PFSK-1 (cell line): Measurements from ENCODE around the gene GPR15LG.

Source experiments
- FOXP2 ChIP-seq: optimal IDR thresholded peaks from 2 replicates; pipeline ENCODE3; 2011; ENCODE audit warnings: borderline replicate concordance, control low read depth, inconsistent platforms; ENCODE audit not compliant: insufficient read depth; ENCODE audit errors: extremely low read length, extremely low read depth
- POLR2AphosphoS5 ChIP-seq: IDR thresholded peaks from 2 replicates; pipeline ENCODE4 v1.6.1; 2012; ENCODE audit warnings: low read depth, mild to moderate bottlenecking, control low read depth, low read length, moderate library complexity
- SIN3A ChIP-seq: IDR thresholded peaks from 2 replicates; pipeline ENCODE4 v1.6.1; 2012; ENCODE audit warnings: mild to moderate bottlenecking, low read length, moderate library complexity, borderline replicate concordance; ENCODE audit not compliant: insufficient read depth
- TAF1 ChIP-seq: IDR thresholded peaks from 2 replicates; pipeline ENCODE4 v1.6.1; 2012; ENCODE audit warnings: low read length, control low read depth, borderline replicate concordance; ENCODE audit not compliant: insufficient read depth
- TF ChIP-seq, protein P1 (sequence below), 2 experiments: IDR thresholded peaks; 2 replicates each; pipeline versions ENCODE4 v1.6.1 to v1.8.0; 2011 to 2012; ENCODE audit warnings: low read depth in 2 of 2, low read length in 2 of 2, control low read depth in 1 of 2, inconsistent platforms in 1 of 2, mild to moderate bottlenecking in 1 of 2, moderate library complexity in 1 of 2; ENCODE audit not compliant: insufficient read depth in 1 of 2

DNA sequence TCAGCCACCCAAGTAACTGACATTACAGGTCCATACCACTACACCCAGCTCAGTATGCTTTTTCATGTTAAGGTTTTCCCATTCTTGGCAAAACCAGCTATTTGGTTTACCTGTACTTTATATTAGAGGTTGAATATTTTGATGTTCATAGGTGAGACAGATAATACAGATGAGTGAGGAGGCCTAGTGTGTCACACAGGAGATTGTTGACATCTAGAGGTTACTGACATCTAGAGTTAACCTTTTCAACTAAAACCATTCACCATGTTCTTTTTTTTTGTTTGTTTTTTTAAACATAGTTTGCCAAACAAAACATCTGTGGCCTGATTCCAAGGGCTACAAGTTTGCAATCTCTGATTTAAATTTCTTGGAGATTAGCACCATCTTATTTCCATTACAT, 26.3 kb upstream of the GPR15LG start:
- TF ChIP-seq POLR2AphosphoS5 (no peak), SIN3A (no peak), TAF1 (no peak), FOXP2 (no peak)
- TF ChIP-seq, protein P1, sequence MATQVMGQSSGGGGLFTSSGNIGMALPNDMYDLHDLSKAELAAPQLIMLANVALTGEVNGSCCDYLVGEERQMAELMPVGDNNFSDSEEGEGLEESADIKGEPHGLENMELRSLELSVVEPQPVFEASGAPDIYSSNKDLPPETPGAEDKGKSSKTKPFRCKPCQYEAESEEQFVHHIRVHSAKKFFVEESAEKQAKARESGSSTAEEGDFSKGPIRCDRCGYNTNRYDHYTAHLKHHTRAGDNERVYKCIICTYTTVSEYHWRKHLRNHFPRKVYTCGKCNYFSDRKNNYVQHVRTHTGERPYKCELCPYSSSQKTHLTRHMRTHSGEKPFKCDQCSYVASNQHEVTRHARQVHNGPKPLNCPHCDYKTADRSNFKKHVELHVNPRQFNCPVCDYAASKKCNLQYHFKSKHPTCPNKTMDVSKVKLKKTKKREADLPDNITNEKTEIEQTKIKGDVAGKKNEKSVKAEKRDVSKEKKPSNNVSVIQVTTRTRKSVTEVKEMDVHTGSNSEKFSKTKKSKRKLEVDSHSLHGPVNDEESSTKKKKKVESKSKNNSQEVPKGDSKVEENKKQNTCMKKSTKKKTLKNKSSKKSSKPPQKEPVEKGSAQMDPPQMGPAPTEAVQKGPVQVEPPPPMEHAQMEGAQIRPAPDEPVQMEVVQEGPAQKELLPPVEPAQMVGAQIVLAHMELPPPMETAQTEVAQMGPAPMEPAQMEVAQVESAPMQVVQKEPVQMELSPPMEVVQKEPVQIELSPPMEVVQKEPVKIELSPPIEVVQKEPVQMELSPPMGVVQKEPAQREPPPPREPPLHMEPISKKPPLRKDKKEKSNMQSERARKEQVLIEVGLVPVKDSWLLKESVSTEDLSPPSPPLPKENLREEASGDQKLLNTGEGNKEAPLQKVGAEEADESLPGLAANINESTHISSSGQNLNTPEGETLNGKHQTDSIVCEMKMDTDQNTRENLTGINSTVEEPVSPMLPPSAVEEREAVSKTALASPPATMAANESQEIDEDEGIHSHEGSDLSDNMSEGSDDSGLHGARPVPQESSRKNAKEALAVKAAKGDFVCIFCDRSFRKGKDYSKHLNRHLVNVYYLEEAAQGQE (IDR thresholded peaks at IDR 0.05; ENCODE audit: insufficient read depth in 1 of 2, low read depth in 2 of 2, low read length in 2 of 2), result no peak
